GM08714 (cell line): ENCODE results near the gene FADS6.
"Not testable (repeated sequence)": the region's sequence is repeated elsewhere in the genome, so short reads cannot be mapped to it uniquely, and the experiment has no call there.

ENCODE experiments used
- H3K4me3 ChIP-seq: fragments of 200-500 bp; sonication (Bioruptor generic); 2 replicates; pipeline ENCODE4 v1.5.1; 2014; ENCODE audit warnings: mild to moderate bottlenecking, low read length, inconsistent platforms
- ZNF274 ChIP-seq: IDR thresholded peaks from 2 replicates; pipeline ENCODE4 v1.6.1; 2012; ENCODE audit warnings: mild to moderate bottlenecking, low read depth, low read length

Gene FADS6

DNA sequence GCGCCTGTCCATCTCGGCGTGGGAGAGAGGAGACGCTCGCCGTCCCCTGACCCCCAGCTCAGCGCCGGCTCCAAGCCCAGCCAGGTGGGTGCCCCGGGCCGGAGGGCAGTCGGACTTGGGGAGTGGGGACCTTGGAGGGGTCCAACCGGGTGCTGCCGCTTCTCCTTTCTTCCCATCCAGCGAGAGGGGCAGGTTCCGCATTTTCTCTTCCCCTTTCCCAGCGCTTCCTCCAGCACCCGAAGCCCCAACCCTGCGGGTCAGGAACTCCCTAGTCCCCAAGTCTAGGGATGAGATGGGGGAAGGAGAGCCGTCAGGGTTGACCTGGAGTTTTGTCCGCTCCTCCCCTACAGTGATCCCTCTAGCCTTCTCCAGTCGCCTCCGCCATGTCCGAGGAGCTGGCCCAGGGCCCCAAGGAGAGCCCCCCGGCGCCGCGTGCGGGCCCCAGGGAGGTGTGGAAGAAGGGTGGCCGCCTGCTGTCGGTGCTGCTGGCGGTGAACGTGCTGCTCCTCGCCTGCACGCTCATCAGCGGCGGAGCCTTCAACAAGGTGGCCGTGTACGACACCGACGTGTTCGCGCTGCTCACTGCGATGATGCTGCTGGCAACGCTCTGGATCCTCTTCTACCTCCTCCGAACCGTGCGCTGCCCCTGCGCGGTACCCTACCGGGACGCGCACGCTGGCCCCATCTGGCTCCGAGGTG lies 31.0 kb upstream of the FADS6 start, which contains the start of gene OTOP2:
Gene OTOP2, plus strand, starts transcription at position 24 of the 699 bp plus-strand sequence. Its CDS starts 360 bp downstream, at position 384.
- no peak within 1 kb of the TSS for H3K4me3 ChIP-seq

DNA sequence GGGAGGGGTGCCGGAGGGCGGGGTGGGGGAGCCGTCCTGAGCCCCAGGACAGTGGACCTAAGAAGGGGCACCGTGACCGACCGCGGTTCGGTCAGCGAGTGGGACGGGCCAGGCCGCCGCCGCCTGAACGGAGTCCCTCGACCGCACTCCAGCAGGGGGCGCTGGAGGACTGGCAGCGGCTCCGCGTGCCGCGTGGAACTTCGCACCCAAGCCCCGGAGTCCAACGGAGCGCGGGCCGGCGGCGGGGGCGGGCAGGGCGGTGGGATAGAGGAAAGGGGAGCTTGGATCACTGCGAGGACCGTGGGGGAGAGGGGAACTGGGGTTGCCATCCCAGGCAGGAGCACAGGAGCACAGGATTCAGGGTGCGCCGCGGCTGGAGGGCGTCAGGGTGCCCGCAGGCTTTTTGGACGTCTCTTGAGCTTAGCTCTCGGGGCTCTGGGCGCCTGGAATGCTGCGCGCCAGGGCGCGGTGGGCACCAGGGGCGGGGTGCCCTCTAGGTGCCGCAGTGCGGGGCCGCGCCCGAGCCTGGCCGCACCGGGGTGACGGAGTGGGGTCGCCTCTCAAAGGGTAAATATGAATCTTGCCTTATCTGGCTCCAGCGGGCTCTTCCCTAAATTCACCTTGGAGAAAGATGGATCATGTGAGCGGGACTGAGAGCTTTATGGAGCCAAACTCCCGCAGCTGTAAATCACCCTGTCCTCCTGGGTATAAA lies 30.3 kb upstream of the FADS6 start:
- no peak overlapping the region for H3K4me3 ChIP-seq
- TF ChIP-seq ZNF274 = no peak

More for the DNA sequence above, 31.0 kb upstream of the FADS6 start, which contains the start of gene OTOP2:
- no peak for TF ChIP-seq ZNF274

DNA sequence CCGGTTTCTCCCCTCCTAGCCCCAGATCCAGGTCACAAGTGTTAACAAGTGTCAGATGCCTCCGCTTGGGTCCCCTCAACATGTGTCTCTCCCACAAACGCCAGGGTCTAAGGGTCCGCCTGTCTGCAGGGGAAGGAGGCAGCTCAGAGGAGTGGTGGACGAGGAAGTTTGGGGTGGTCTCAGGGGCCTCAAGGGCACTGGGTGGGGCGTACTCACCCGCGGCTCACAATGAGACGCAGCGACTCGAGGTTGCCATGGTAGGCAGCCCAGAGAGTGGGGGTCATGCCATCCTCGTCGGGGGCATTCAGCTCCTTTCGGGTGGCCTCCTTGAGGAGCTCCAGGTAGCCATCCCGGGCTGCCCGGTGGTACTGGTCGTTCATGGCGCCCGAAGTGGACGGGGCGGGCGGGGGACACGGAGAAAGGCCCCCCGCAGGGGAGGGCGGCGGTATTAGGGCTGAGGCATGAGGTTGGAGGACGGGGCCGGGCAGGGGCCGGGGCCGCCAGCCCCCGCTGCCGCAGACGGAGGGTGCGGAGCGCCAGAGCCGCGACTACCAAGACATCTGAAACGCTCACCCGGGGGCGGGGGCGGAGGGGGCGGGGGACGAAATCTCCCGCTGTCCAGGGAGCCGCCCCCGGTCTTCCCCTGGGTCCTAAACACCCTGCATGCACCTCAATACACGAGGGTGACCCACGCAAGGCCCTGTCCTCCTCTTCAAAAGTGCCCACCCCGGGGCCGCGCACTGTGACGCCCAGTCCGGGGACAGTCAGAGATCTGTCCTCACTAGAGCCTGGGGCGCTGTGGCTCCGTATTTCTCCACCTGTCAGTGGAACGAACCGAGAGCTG lies 29.5 kb upstream of the FADS6 start, which contains the start of gene USH1G:
Gene USH1G, minus strand, starts transcription at position 562 of the 844 bp plus-strand sequence. Its CDS starts 182 bp downstream, at position 380.
- H3K4me3 ChIP-seq = no peak within 1 kb of the TSS
- no peak for TF ChIP-seq ZNF274

DNA sequence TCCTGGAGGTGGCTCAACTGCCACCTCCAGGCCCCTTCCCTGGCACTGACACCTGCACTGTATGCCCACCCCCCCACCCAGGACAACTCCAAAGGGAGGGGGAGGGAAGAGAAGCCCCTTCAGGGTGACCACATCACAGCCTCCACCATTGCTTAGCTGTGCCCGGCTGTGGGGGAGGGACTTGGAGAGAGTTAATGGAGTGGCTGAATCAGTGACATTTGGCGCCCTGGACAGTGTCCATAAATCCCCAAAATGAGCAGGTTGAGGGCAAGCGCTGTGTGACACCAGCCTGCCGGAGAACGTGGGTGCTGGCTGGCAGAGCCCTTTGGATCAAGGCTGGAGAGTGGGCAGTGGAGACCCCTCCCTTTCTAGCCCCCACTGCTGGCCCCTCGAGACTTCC lies 28.7 kb upstream of the FADS6 start:
- H3K4me3 ChIP-seq = no peak overlapping the region
- TF ChIP-seq ZNF274 = no peak

DNA sequence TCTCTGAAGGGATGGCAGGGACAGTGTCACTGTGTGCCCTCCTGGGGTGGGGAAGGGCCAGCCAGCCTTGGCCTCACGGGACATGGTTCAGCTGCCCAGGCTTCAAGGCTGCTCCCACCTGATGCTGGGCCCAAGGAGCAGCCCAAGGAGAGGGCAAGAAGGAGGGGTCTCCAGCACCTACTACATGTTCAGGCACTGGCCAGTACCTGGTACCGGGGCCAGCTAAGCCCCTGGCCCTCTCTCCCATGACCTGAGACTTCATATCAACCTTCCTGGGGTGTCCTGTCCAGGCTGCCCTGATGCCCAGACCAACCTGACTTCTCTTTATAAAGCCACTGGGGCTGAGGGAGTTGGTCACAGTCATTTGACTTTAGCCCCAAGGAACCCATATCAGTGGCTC lies 28.3 kb upstream of the FADS6 start:
- no peak overlapping the region for H3K4me3 ChIP-seq
- TF ChIP-seq ZNF274 = no peak

DNA sequence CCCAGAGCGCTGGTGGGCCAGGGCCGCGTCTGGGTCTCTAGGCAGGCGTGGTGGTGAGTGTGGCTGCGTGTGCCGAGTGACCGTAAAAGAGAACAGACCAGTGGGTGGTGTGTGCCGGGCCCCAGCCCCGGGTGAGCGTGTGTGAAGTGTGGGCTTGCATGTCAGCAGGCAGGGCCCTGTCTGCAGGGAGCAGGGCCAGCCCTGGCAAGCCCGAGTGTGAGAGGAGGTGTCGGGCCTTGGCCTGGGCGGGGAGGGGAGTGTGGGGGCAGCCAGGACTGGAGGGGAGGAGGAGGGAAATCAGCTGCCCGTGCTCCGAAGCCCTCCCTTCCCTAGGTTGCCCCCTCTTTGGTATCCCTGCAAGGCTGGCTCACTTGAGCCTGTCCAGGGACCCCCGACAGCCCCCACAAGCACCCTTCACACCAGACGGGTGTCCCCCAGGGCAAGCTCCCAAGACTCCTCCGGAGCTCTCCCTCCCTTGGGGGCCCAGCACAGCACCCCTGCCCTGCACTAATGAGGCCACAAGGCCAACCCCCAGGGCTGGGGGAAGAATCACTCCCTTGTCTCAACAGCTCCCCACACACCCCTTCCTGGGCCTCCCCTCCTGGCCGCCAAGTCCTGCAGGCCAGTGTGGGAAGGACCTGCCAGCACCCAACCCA lies 27.7 kb upstream of the FADS6 start:
- no peak for TF ChIP-seq ZNF274
- H3K4me3 ChIP-seq = no peak overlapping the region

DNA sequence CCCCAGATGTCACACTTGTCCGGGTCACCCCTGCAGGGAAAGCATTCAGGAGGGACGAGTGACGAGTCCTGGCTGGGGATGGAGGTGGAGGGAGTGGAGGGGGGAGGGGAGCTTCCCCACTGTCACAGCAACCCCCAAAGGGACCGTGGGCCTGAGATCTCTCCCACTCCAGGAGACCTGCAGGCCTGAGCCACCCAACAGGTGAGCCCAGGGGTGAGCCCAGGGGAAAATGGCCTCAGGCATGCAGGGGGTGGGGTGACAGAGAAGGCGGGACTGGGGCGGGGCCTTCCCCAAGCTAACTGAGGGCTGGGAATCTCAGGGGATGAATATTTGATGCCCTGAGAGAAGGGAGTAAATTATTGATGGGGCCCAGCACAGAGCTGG lies 27.2 kb upstream of the FADS6 start:
- no peak for TF ChIP-seq ZNF274
- no peak overlapping the region for H3K4me3 ChIP-seq

DNA sequence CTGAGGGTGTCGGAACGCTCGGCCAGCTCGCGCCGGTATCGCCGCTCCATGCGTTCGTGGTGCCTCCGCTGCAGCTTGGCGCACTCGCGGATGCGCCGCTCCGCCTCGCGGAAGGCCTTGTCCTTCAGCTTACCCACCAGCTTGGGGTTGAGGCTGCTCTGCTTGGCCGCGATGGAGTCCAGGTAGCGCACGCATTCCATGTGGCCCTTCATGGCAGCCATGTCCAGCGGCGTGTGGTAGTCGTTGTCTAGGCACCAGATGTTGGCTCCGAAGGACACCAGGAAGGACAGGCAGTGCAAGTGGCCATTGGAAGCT lies 26.8 kb upstream of the FADS6 start:
- no peak overlapping the region for H3K4me3 ChIP-seq
- no peak for TF ChIP-seq ZNF274

DNA sequence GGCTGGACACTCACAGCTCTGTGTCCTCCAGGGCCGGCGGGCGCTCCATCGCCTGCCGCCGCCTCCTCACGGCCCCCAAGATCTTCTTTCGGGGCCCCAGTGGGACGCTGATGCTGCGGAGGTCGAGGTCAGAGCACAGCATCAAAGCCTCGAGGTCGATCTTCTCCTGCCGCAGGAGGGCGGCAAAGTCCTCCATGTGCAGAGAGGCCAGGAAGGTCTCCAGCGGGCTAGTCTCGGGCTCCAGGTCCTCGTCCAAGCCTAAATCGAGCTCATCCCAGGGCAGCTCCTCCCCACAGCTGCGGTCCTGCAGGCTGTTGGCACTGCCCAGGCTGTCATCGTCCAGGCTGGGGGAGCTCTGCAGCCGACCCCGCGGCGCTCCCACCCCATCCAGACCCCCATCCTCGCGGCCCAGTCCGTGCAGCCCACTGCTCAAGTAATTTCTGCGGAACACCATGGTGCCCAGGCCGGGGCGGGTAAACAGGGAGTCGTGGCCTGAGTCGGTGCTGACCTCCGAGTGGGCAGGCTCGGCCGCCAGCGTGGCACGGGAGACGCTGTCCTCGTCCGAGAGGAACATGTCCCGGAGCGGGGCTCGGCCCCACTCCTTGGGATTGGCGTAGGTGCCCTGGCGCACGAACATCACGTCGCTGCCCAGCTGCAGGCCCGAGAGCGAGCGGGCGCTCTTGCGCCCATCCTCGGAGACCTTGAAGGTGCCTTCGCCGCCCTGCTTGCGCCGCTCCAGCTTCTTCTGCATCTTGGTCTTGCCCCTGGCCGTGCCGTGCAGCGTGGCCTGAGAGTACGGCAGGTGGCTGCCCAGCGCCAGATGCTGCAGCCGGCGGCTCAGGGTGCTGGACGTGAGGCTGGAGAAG lies 26.2 kb upstream of the FADS6 start:
- TF ChIP-seq ZNF274 = no peak
- H3K4me3 ChIP-seq = no peak overlapping the region

DNA sequence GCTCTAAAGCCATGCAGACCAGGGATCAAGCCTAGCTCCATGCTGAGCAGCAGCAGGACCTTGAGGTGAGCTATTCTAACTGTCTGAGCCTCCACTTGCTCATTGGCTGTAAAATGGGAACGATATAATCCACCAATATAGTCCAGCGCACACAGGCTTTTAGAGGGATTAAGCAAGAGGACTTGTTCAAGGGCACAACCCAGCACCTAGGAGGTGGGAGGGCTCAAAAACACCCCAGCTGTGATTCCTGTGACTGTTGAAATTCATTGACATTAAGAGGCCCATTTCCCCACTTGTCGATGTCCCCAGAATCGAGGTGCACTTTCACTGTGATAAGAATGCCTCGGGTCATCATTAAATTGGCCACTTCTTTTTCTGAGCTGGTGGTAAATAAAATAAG lies 25.5 kb upstream of the FADS6 start:
- TF ChIP-seq ZNF274 = no peak

DNA sequence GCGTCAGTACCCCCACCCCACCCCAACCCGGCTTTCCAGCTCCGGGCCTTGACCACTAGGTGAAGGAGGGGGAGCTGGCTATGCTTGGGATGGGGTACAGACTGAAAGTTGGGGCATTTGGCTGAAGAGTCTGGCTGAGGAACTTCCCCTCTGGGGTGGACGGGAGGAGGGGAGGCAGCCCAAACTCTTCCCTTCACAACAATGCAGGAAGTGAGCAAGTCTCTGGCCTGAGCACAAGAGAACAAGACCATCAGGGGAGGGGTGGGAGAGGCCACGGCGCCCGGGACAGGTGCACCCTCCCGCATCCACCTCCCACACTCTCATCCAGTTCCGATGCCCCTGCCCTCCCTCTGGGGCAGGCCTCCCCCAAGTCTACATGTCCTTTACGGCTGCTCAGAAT lies 24.0 kb upstream of the FADS6 start:
- H3K4me3 ChIP-seq = no peak overlapping the region
- TF ChIP-seq ZNF274 = no peak

More for the DNA sequence above, 25.5 kb upstream of the FADS6 start:
- no peak overlapping the region for H3K4me3 ChIP-seq

DNA sequence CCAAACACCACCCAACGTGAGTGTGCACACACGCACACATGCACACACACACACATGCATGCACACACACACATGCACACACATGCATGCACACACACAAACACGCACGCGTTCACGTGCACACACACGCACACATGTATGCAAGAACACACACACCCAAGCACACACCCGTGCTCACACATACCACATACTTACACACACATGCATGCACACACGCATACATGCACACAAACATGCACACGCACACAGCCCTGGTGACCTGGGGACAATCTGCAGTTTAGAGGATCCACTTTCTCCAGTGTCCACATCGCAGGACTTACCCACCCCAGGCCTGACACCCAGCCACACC lies 23.4 kb upstream of the FADS6 start:
- no peak for TF ChIP-seq ZNF274
- no peak overlapping the region for H3K4me3 ChIP-seq

DNA sequence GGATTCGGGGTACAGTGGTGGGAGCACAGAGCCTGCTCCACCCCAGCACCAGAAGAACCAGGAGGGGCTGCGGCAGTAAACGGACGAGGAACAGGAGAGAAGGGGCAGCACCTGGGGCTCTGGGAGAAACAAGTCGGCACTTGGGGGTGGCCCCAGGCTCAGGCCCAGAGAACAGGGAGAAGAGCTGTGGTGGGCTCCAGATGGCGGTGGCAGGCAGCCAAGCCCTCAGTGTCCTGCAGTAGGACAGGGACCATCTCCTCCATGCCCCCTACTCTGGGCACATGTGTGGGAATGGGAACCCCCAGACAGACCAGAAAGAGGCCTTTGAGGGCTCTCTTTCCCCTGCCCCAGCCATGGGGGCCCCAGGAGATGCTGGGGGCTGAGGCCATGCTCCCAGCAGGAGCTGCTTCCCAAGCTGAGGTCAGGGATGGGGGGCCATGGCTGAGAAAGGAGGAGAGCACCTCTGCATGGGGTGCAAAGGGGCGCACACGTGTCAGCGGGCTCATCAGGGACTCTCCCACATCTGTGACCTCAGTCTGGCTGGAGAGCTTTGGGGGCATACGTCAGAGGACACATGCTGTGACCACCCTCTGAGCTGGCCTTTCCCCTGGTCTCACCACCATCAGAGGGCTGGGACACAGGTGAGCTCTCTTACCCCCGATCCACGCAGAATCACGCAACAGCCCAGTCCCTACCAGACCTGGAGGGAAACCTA lies 22.9 kb upstream of the FADS6 start:
- no peak for TF ChIP-seq ZNF274
- H3K4me3 ChIP-seq = no peak overlapping the region

DNA sequence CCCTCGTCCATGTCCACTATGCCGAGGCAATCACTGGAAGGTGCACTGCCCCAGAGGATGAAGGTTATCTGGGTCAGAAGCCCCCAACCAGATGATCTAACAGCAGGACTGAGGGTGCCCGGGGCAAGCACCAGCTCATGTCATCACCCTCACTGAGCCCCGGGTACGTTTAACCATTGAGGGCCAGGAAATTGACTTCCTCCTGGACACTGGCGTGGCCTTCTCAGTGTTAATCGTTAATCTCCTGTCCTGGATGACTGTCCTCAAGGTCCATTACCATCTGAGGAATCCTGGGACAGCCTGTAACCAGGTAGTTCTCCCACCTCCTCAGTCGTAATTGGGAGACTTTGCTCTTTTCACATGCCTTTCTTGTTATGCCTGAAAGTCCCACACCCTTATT lies 18.0 kb upstream of the FADS6 start:
- H3K4me3 ChIP-seq = not testable (repeated sequence)

DNA sequence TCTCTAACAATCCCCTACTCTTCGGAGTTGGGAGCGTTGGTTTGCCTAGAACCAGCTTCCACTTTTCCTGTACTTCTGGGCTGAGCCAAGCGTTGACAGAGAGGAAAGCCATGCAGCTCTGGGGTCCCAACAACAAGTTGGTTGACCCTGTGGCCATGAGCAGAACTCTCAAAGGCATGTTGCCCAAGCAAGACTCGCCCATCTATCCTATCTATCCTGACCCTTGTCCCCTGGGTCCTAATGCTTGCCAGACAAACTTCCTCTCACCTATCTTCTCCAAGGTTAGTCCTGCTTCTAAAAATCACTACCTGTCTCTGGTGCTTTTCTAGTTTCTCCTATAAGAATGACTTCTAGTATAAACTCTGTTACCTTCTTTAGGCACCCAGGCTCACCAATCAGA lies 15.7 kb upstream of the FADS6 start:
- not testable (repeated sequence) for H3K4me3 ChIP-seq
